Skin epidermis (tissue), 12 donors: Measurements from ENCODE around the gene PHACTR3.

Source experiments
- H3K27ac ChIP-seq, 21 experiments: fragments of 200-600 bp; sonication (generic) in 11 of 21; one replicate each; pipeline ENCODE4 v1.5.0; 2020; ENCODE audit warnings: mild to moderate bottlenecking in 3 of 21, inconsistent platforms in 2 of 21, moderate library complexity in 2 of 21
- H3K4me3 ChIP-seq, 7 experiments: fragments of 200-600 bp; sonication (generic) in 2 of 7; one replicate each; pipeline ENCODE4 v1.5.0; 2020; ENCODE audit warnings: inconsistent platforms in 2 of 7, mild to moderate bottlenecking in 2 of 7, moderate library complexity in 1 of 7

PHACTR3 gene

GRCh38 chr20:59765599-59766177 lies 161.3 kb downstream of the PHACTR3 start:
- no peak overlapping the region for H3K4me3 ChIP-seq
- H3K27ac ChIP-seq: no peak overlapping the region

- Histone ChIP-seq H3K27ac (no peak overlapping the region), H3K4me3 (no peak overlapping the region)
Observed at GRCh38 chr20:59767656-59768055, 163.3 kb downstream of the PHACTR3 start.

DNA sequence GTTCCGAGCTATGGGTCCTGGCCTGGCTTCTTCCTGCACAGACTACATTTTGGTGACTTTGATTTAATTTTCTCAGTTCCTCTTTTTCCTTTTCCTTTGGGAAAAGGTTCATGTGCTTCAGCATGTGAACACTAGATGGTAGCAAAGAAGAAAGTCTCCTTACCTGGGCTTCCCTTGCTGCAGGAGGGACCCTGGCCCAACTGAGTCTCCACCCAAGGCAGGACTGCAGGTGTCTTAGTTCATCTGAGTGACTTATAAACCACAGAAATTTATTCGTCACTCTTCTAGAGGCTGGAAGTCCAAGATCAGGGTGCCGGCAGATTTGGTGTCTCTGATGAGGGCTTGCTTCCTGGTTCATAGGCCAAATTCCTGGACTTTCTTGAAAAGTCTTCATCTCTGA lies 165.9 kb downstream of the PHACTR3 start:
- no peak overlapping the region for H3K4me3 ChIP-seq
- no peak overlapping the region for H3K27ac ChIP-seq

DNA sequence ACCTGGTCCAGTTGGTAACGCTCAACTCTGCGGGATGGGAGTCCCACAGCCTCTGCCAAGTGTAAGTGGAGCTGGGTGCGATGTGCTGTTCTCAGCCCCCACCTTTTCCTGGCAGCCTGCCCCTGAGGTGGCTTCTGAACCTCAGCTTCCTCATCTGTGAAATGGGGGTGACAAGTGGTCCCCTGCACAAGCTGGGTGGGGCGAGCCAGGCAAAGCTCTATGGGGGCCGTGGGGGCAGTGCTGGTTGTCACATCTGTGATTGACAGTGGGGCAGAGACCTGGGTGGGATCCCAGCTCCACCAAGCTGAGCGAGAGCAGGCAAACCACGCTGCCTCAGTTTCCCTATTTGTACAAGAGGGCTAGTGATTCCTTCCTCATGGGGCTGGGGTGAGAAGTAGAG lies 166.5 kb downstream of the PHACTR3 start:
- Histone ChIP-seq H3K4me3 (no peak overlapping the region), H3K27ac (no peak overlapping the region)

GRCh38 chr20:59771506-59772372 lies 167.4 kb downstream of the PHACTR3 start:
- Histone ChIP-seq H3K27ac (no peak overlapping the region), H3K4me3 (no peak overlapping the region)

DNA sequence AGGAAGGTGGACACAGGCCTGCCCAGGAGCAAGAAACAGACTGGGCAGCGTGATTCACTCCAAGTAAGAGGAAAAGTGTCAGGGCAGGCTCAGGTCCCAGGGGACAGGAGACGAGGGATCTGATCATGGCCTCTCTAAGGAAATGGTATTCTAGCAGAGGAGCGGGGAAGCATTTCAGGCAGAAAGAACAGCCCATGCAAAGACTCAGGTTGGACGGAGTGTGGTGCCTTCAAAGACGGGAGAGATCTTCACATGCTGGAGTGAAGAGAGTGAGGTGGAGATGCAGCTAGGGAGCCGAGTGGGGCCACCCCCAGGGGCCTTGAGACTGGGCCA lies 168.0 kb downstream of the PHACTR3 start:
- Histone ChIP-seq H3K27ac (no peak overlapping the region), H3K4me3 (no peak overlapping the region)

- Histone ChIP-seq H3K27ac (no peak overlapping the region), H3K4me3 (no peak overlapping the region)
Observed at GRCh38 chr20:59772931-59773913, 168.9 kb downstream of the PHACTR3 start.

- H3K4me3 ChIP-seq: no peak overlapping the region
- H3K27ac ChIP-seq: no peak overlapping the region
Observed at GRCh38 chr20:59774204-59774641, 169.9 kb downstream of the PHACTR3 start.

DNA sequence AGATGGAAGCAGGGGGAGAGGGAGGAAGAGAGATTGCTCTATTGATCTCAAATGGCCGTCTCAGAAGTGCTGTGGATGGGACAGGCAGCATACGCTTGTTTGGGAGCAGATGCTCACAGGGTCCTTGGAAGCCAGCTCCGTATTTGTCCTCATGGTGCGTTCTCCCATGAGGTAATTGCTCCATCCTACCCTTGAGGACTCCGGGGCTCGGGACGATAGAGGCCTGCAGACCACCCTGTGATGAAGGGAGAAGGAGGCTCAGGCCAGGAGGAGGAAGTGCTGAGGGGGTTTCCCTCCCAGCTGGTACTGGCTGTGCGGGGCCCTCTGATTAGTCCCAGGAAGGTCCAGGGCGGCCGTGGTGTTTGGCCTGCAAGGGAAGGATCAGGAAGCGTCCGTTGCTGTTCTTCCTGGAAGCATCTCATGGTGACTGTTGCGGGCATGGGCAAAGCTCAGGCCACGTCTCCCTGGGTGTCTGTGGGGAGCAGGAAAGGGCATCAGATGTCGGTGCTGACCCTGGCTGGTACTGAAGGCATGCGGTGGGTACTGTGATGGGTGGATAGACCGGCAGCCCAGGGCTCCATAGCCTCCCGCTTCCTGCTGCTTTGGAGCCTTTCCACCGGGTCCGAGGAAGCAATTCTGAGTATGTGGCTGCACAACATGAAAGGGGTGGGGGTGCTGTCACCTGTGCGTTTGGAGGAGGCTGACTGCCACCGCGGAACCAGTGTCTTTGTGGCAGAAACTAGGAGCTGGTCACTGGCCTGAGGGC lies 170.8 kb downstream of the PHACTR3 start:
- H3K27ac ChIP-seq: no peak overlapping the region
- no peak overlapping the region for H3K4me3 ChIP-seq

DNA sequence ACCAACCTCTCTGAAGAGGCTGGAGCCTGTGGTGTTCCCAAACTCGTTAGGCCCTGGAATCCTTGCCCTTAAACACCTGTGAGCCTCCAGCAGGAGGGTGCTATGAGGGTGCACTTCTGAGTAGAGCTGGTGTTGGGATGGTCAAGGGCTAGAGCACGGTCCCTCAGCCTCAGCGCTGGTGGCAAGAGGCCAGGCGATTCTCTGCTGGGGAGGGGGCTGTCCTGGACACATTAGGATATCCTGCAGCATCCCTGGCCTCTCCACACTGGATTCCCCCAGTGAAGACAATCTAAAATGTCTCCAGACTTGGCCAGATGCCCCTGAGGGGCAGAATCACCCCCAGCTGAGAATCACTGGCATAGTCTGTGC lies 171.3 kb downstream of the PHACTR3 start:
- no peak overlapping the region for H3K4me3 ChIP-seq
- H3K27ac ChIP-seq: no peak overlapping the region

- no peak overlapping the region for H3K4me3 ChIP-seq
- no peak overlapping the region for H3K27ac ChIP-seq
Observed at GRCh38 chr20:59776059-59776603, 171.8 kb downstream of the PHACTR3 start.

GRCh38 chr20:59776626-59777330 lies 172.4 kb downstream of the PHACTR3 start:
- H3K4me3 ChIP-seq: no peak overlapping the region
- H3K27ac ChIP-seq: no peak overlapping the region

DNA sequence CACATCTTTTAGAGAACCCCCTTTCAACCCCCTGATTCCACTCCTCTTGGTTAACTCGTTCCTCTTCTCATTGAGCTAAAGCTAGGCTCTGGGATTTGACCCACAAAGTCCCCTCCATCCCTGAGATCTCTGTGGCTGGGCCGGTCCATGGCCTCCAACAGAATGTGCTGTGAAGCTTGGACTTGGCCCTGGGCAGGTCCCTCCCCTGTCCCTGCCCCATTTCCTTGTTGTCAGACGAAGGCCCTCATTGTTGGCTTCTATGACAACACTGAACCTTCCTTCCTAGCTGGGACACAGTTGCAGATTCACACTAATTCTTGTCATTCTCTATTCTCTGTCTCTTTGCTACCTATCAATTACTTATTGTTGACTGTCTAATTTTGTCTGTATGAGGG lies 173.0 kb downstream of the PHACTR3 start:
- no peak overlapping the region for H3K4me3 ChIP-seq
- no peak overlapping the region for H3K27ac ChIP-seq

- Histone ChIP-seq H3K4me3 (no peak overlapping the region), H3K27ac (no peak overlapping the region)
Observed at GRCh38 chr20:59777814-59778575, 173.7 kb downstream of the PHACTR3 start.

DNA sequence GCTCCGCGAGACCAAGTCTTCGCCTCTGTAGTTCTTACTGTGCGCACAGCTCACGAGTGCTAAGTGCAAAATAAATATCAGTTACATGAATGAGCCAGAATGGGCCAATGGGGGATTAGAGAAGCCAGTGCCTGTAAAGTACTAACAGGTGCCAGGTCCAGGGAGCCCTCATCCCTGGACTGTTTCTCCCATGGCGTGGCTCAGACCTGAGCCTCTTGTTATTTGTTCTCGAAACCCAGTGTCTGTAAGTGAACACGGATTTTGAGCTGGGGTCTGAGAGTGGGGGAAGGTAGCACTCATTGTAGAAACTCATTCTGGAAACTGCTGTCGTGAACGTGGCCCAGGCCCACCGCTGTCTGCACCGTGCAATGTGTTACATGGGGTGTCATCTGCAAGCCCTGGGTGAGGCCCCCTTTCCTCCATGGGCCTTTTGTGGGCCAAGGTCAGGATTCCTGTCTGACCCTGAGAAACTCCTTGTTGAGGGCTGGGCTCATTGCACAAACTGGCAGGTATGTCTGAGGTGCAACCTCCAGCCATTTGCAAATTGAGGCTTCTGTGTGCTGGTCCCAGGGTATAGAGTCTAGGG lies 174.4 kb downstream of the PHACTR3 start:
- no peak overlapping the region for H3K27ac ChIP-seq
- no peak overlapping the region for H3K4me3 ChIP-seq

DNA sequence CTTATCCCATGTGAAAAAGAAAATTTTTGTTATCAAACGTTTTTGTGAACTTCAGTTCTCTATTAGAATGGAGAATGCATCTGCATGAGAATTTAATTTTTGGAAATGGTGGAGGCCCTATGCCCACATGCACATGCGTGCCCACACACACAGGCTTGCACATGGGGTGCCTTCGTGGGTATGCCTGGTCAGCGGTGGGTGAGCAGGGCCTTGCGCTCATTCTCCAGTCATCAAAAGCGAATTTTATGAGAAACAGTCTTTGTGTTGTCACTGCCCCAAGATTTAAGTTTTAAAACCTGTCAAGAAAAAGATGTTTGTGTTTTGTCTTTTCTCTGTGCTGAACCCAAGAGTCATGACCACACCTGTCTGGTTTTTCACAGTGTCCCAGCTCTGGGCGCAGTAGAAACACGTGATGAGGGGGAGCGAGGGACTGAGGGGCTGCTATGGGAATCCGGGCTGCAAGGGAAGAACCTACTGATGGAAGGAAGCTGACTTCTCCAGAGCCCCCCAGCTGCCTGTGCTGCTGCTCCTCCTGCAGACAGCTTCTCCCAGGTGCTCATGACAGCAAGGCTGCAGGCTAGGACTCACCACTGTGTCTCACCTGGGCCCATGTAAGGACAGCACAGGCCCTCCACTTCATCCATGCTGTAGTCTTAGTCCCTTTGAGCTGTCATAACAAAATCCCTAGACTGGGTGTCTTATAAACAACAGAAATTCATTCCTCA lies 175.5 kb downstream of the PHACTR3 start:
- Histone ChIP-seq H3K27ac (no peak overlapping the region), H3K4me3 (no peak overlapping the region)

DNA sequence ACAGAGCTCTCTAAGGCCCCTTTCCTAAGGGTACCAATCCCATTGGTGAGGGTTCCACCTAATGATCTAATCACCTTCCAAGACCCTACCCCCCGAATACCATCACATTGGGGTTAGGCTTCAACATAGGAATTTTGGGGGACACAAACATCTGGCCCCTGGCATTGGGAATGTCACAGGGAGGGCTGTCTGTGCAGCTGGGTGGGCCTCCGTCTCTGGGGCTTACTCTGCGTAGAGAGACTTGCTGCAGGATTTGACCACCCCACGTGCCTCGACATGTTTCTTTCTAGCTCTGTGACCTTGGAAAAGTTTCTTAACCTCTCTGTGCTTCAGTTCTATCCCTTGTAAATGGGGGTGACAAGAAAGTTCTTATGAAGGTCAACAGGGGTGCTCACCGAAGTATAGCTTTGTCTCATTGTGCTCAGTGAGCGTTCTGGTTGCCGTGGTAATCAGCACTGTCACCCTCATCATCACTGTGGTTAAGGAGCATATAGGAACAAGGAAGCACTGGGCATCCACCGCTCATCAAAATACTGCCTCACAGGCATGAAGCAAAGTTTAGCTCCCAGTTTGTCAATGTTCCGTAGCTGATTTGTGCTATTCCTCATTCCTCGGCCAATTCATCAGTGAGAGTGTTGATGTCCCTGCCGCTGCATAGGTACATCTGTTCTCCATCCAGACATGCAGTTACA lies 176.3 kb downstream of the PHACTR3 start:
- Histone ChIP-seq H3K4me3 (no peak overlapping the region), H3K27ac (no peak overlapping the region)
